AG10803 (cell line): ENCODE measurements around the gene TSNAX.

ENCODE experiments used
- DNase-seq: peaks from one replicate; pipeline ENCODE4 v3.0.0; 2010; ENCODE audit warnings: low read depth
- H3K4me3 ChIP-seq: 2 replicates; pipeline ENCODE4 v1.5.1; 2011; ENCODE audit warnings: mild to moderate bottlenecking, low read length, control low read depth
- TF ChIP-seq, protein P1 (sequence below): conservative IDR thresholded peaks from 2 replicates; pipeline ENCODE4 v1.5.1; 2011; ENCODE audit warnings: mild to moderate bottlenecking, low read length, control low read depth, inconsistent platforms

The TSNAX gene

GRCh38 chr1:231508497-231508896 is 20.0 kb upstream of the TSNAX start:
- no peak for DNase-seq
- TF ChIP-seq, protein P1, sequence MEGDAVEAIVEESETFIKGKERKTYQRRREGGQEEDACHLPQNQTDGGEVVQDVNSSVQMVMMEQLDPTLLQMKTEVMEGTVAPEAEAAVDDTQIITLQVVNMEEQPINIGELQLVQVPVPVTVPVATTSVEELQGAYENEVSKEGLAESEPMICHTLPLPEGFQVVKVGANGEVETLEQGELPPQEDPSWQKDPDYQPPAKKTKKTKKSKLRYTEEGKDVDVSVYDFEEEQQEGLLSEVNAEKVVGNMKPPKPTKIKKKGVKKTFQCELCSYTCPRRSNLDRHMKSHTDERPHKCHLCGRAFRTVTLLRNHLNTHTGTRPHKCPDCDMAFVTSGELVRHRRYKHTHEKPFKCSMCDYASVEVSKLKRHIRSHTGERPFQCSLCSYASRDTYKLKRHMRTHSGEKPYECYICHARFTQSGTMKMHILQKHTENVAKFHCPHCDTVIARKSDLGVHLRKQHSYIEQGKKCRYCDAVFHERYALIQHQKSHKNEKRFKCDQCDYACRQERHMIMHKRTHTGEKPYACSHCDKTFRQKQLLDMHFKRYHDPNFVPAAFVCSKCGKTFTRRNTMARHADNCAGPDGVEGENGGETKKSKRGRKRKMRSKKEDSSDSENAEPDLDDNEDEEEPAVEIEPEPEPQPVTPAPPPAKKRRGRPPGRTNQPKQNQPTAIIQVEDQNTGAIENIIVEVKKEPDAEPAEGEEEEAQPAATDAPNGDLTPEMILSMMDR = no peak
- no peak overlapping the region for H3K4me3 ChIP-seq

GRCh38 chr1:231508941-231509340 is 19.5 kb upstream of the TSNAX start:
- H3K4me3 ChIP-seq = no peak overlapping the region
- DNase-seq = no peak
- TF ChIP-seq, protein P1 = no peak

- peak; percentile 82 for DNase-seq
- H3K4me3 ChIP-seq = no peak overlapping the region
- TF ChIP-seq, protein P1 = no peak
Observed at GRCh38 chr1:231512147-231512698, 16.2 kb upstream of the TSNAX start.

DNA sequence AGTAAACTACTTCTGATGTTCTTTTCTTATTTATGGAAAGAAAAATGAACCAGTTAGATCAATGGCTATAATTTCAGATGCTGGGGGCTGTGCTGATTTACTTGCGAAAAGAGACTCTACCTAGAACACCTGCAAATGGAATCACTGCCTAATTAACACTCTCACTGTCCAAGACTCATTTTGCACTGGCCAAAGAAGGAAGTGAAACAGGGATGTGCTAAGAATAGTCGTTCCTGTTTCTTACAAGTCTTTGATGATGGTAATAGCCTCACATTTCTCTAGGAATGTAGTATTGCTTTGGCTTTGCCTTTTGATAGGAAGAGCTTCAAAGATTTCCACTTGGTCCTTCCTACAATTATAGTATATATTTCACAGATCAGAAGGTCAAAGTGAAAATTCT is 12.7 kb upstream of the TSNAX start:
- TF ChIP-seq, protein P1 = no peak
- H3K4me3 ChIP-seq = no peak overlapping the region
- DNase-seq = no peak

- TF ChIP-seq, protein P1 = no peak
- peak; percentile 17 for DNase-seq
- H3K4me3 ChIP-seq = no peak overlapping the region
Observed at GRCh38 chr1:231517076-231517475, 11.4 kb upstream of the TSNAX start.

DNA sequence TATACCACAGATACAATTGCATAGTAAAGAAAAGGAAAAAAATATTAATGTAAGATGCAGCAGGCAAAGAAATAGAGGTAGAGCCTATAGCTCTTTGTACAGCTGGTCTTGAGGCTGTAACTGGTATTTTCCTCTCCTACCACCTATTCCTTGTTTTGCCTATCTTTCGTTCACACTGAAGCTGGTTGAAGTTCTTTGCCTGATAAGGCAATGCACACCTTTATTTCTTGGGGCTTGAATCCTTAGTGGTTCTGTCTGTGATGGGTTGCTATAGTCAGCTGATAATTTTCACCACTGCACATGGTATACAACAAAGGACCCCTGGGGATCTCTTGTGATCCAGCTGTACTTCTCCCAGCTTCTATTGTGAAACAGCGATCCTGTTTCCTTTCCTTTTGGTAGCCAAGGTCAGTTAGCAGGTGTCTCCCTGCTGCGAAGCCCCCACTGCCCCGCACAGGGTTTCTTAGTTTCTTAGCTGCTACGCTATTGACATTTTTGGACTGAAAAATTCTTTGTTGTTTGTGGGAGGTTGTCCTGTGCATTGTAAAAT is 9.9 kb upstream of the TSNAX start:
- TF ChIP-seq, protein P1 = no peak
- no peak for DNase-seq
- no peak overlapping the region for H3K4me3 ChIP-seq

GRCh38 chr1:231519166-231519565 is 9.3 kb upstream of the TSNAX start:
- peak; percentile 21 for DNase-seq
- no peak overlapping the region for H3K4me3 ChIP-seq
- TF ChIP-seq, protein P1 = no peak
